Endothelial cell of umbilical vein (primary cell): ENCODE data around the gene CFAP46. TPM values are rescaled to one million over a fixed set of nuclear protein-coding genes. Genes with fewer than 3 reads are reported as not detected.

Source experiments
- BruUV-seq: library from RNA; stranded (reverse); fragments of 400-500 nt; replicated peaks from 2 replicates; lab custom pipeline; 2021; lab: Mats Ljungman, UMichigan
- CTCF ChIA-PET: fragments of 300-600, 350-600 bp; sonication (Branson Sonifier 250); formaldehyde crosslinking; loops from one replicate; lab custom pipeline; 2021; ENCODE audit warnings: antibody characterized with exemption, inconsistent platforms; lab: Charles Lee
- POLR2A ChIA-PET: fragments of 300-600, 350-600 bp; sonication (Branson Sonifier 250); formaldehyde crosslinking; loops from one replicate; lab custom pipeline; 2021; ENCODE audit warnings: antibody characterized with exemption, inconsistent platforms; lab: Charles Lee
- DNase-seq: peaks from one replicate; pipeline ENCODE4 v3.0.0-alpha.2; 2011; ENCODE audit warnings: low read depth, low spot score
- FAIRE-seq: peaks from 2 replicates; lab custom pipeline; 2011; peaks lifted over from hg19 to GRCh38; lab: Jason Lieb, UNC
- H2AFZ ChIP-seq: 2 replicates; pipeline ENCODE4 v1.6.0; 2012; ENCODE audit warnings: low read depth, low read length, control low read depth, inconsistent platforms
- H3K27ac ChIP-seq: 2 replicates; pipeline ENCODE4 v1.5.1; 2011; ENCODE audit warnings: low read depth, mild to moderate bottlenecking, control low read depth, low read length, moderate library complexity; ENCODE audit not compliant: insufficient read depth
- H3K27me3 ChIP-seq, 2 experiments: 2 replicates each; pipeline versions ENCODE4 v1.6.0 to v1.6.1; 2011; ENCODE audit warnings: low read length in 2 of 2, mixed read lengths in 1 of 2; ENCODE audit not compliant: control insufficient read depth in 2 of 2, insufficient read depth in 2 of 2
- H3K36me3 ChIP-seq, 2 experiments: 2 replicates in 1 of 2; 3 replicates in 1 of 2; pipeline ENCODE4 v1.5.1; 2011; ENCODE audit warnings: low read length in 2 of 2, mild to moderate bottlenecking in 1 of 2, moderate library complexity in 1 of 2; ENCODE audit not compliant: control insufficient read depth in 2 of 2, insufficient read depth in 2 of 2; ENCODE audit errors: extremely low read depth in 1 of 2
- H3K4me1 ChIP-seq: 3 replicates; pipeline ENCODE4 v1.5.1; 2011; ENCODE audit warnings: mild to moderate bottlenecking, low read length; ENCODE audit not compliant: control insufficient read depth, insufficient read depth; ENCODE audit errors: extremely low read depth
- H3K4me2 ChIP-seq: 2 replicates; pipeline ENCODE4 v1.6.1; 2011; ENCODE audit warnings: low read length, control low read depth, mixed read lengths; ENCODE audit not compliant: insufficient read depth
- H3K4me3 ChIP-seq, 3 experiments: fragments of 200-600 bp in 1 of 3; sonication (generic), shearing (Covaris generic) in 1 of 3; replicated peaks in 1 of 3; 2 replicates each; pipeline ENCODE4 v1.5.1; 2011 to 2016; ENCODE audit warnings: control low read depth in 3 of 3, low read length in 3 of 3, mild to moderate bottlenecking in 2 of 3, inconsistent platforms in 1 of 3, low read depth in 1 of 3, moderate library complexity in 1 of 3; ENCODE audit not compliant: insufficient read depth in 1 of 3
- H3K79me2 ChIP-seq: 2 replicates; pipeline ENCODE4 v1.6.0; 2012; ENCODE audit warnings: low read length, inconsistent platforms; ENCODE audit not compliant: control insufficient read depth, insufficient read depth
- H3K9ac ChIP-seq: replicated peaks from 2 replicates; pipeline ENCODE3; 2011; ENCODE audit warnings: low read length, control low read depth; ENCODE audit not compliant: insufficient read depth; ENCODE audit errors: extremely low read depth
- H3K9me1 ChIP-seq: replicated peaks from 3 replicates; pipeline ENCODE4 v1.6.0; 2011; ENCODE audit warnings: mild to moderate bottlenecking, low read length; ENCODE audit not compliant: control insufficient read depth, insufficient read depth; ENCODE audit errors: extremely low read depth
- H3K9me3 ChIP-seq: replicated peaks from 2 replicates; pipeline ENCODE4 v1.5.1; 2012; ENCODE audit warnings: low read length, inconsistent platforms; ENCODE audit not compliant: control insufficient read depth, insufficient read depth
- H4K20me1 ChIP-seq: replicated peaks from 2 replicates; pipeline ENCODE3; 2011; ENCODE audit warnings: mild to moderate bottlenecking, low read length; ENCODE audit not compliant: control insufficient read depth, insufficient read depth; ENCODE audit errors: extremely low read depth
- EZH2 ChIP-seq: IDR thresholded peaks from 2 replicates; pipeline ENCODE4 v1.6.1; 2012; ENCODE audit warnings: borderline replicate concordance, low read depth, mild to moderate bottlenecking, moderate library complexity, low read length, inconsistent platforms; ENCODE audit not compliant: severe bottlenecking
- FOS ChIP-seq: IDR thresholded peaks from 2 replicates; pipeline ENCODE4 v1.6.1; 2011; ENCODE audit warnings: mild to moderate bottlenecking, low read length, moderate library complexity, borderline replicate concordance; ENCODE audit not compliant: insufficient read depth
- GATA2 ChIP-seq: IDR thresholded peaks from 2 replicates; pipeline ENCODE4 v1.7.0; 2011; ENCODE audit warnings: low read depth, mild to moderate bottlenecking, moderate library complexity, mixed read lengths, low read length; ENCODE audit not compliant: insufficient read length, insufficient read depth
- JUN ChIP-seq: IDR thresholded peaks from 2 replicates; pipeline ENCODE4 v1.6.1; 2011; ENCODE audit warnings: borderline replicate concordance, low read depth; ENCODE audit not compliant: insufficient read length, insufficient read depth
- MAX ChIP-seq: IDR thresholded peaks from 2 replicates; pipeline ENCODE4 v1.6.1; 2011; ENCODE audit not compliant: insufficient read depth, insufficient read length
- MYC ChIP-seq: IDR thresholded peaks from one replicate; pipeline ENCODE4 v1.6.1; 2011; ENCODE audit warnings: mild to moderate bottlenecking, low read depth, low read length
- POLR2A ChIP-seq: IDR thresholded peaks from 2 replicates; pipeline ENCODE4 v1.6.1; 2012; ENCODE audit warnings: low read depth, mild to moderate bottlenecking, control low read depth, low read length
- POLR2AphosphoS5 ChIP-seq: IDR thresholded peaks from 2 replicates; pipeline ENCODE4 v1.6.1; 2012; ENCODE audit warnings: low read depth, mild to moderate bottlenecking, control low read depth, low read length, moderate library complexity; ENCODE audit not compliant: insufficient read depth
- dilution Hi-C: fragments of 300-500 bp; cut with MboI; formaldehyde crosslinking; loops from one replicate; pipeline ENCODE4 v1.15.0; 2019; ENCODE audit warnings: low sequenced_read_pairs; ENCODE audit not compliant: extremely low pct_ligation_motif_present
- intact Hi-C: fragments of 100-400 bp; cut with micrococcal nuclease; formaldehyde crosslinking; loops from one replicate; pipeline ENCODE4 v1.10.0; 2022
- polyA plus RNA-seq, 4 experiments: library from polyadenylated mRNA; depleted of rRNA in 3 of 4; stranded (reverse) in 3 of 4; unstranded in 1 of 4; fragments of >200 nt; gene quantifications; 2 replicates each; pipeline versions ENCODE4 v1.2.1 to v1.2.3, GENCODE V29; 2011 to 2012; ENCODE audit warnings: missing spikeins in 1 of 4
- total RNA-seq: library from RNA; stranded (reverse); gene quantifications from 2 replicates; pipeline ENCODE4 v1.2.3, GENCODE V29; 2021
- TF ChIP-seq, protein P1 (sequence below), 2 donors: IDR thresholded peaks; 1 replicate in 1 of 2; 2 replicates in 1 of 2; pipeline ENCODE4 v1.5.1; 2011; ENCODE audit warnings: low read length in 2 of 2, mild to moderate bottlenecking in 2 of 2, moderate library complexity in 2 of 2, control low read depth in 1 of 2, inconsistent platforms in 1 of 2, low read depth in 1 of 2; ENCODE audit not compliant: insufficient read depth in 1 of 2; ENCODE audit errors: extremely low read depth in 1 of 2

Gene CFAP46
- total and polyA plus RNA-seq, 2 donors (not counting 3 experiments of a cell fraction or from before 2014, with no cell fraction given): 0.75 to 0.98 TPM

DNA sequence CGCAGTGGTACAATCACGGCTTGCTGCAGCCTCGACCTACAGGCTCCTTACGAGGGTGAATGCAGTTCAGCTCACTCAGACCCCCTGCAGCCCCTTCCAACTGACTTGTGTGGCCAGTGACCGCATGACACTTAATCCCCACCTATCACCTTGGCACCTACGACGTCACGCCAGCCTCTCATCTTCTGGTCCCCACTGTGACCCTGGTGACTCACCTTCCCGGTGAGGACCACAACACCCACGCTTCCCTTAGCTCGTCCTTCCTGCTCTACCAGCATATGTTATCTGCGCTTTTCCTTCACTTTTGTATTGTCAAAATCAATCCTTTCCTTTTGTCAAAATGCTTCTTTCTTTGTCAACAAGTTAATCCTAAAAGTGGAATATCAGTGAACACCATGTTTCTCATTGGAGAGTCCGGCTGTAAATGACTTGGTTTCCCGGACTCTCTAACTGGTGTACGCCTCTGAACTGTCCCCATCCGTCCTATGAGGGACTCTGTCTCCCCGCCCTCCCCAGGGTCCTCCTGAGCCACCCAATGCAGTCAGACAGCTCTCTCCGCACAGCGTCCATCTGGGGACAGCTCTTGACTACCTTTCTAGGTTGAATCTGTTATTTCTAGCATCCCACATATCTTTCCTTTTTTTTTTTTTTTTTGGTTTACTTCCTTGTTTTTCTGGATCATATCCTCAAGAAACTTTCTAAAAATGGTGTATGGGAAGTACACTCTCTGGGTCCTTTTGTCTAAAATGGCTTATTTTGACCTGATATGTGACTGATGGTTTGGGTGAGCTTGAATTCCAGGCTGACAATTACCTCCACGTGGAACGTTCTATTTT, 37.3 kb downstream of the CFAP46 start:
- intact Hi-C loops: loop anchor here (1.0 to 5.0 kb wide), 4 partner anchors 68 to 412 kb away; no protein-coding TSS in a partner anchor
- POLR2A ChIA-PET: interaction anchor here (0.7 kb wide), 1 partner anchor 268 kb away, joined by 11 read pairs; no protein-coding TSS in a partner anchor

More for the DNA sequence above, 37.3 kb downstream of the CFAP46 start:
- CTCF ChIA-PET: interaction anchor here (1.0 to 1.5 kb wide), 3 partner anchors 9 to 249 kb away, joined by 3 to 4 read pairs (median 3); no protein-coding TSS in a partner anchor
- no peak for FAIRE-seq
- Histone ChIP-seq H3K4me1 (no peaks in the 10 kb centered on the region), H3K9me3 (no peaks in the 10 kb centered on the region), H3K27ac (no peak overlapping the region), H3K4me2 (no peak overlapping the region), H3K9me1 (no peaks in the 10 kb centered on the region), H3K4me3 (no peak overlapping the region), H3K9ac (no peak overlapping the region), H3K79me2 (no peaks in the 10 kb centered on the region), H3K27me3 (no peaks in the 10 kb centered on the region), H2AFZ (no peak overlapping the region), H4K20me1 (no peaks in the 10 kb centered on the region), H3K36me3 (no peaks in the 10 kb centered on the region)
- no TSS peak for BruUV-seq
- no peak for TF ChIP-seq GATA2
- TF ChIP-seq, protein P1, sequence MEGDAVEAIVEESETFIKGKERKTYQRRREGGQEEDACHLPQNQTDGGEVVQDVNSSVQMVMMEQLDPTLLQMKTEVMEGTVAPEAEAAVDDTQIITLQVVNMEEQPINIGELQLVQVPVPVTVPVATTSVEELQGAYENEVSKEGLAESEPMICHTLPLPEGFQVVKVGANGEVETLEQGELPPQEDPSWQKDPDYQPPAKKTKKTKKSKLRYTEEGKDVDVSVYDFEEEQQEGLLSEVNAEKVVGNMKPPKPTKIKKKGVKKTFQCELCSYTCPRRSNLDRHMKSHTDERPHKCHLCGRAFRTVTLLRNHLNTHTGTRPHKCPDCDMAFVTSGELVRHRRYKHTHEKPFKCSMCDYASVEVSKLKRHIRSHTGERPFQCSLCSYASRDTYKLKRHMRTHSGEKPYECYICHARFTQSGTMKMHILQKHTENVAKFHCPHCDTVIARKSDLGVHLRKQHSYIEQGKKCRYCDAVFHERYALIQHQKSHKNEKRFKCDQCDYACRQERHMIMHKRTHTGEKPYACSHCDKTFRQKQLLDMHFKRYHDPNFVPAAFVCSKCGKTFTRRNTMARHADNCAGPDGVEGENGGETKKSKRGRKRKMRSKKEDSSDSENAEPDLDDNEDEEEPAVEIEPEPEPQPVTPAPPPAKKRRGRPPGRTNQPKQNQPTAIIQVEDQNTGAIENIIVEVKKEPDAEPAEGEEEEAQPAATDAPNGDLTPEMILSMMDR (IDR thresholded peaks at IDR 0.05; ENCODE audit: extremely low read depth in 1 of 2, insufficient read depth in 1 of 2, low read depth in 1 of 2, low read length in 2 of 2): no peak
- TF ChIP-seq JUN: no peak
- no peak for TF ChIP-seq FOS
- no peak for TF ChIP-seq POLR2A
- no peak for TF ChIP-seq MAX
- no peak for TF ChIP-seq POLR2AphosphoS5
- TF ChIP-seq MYC: no peak
- no peak for TF ChIP-seq EZH2
- DNase-seq: no peak
- dilution Hi-C loops: no loop called here
